COLO668 (cell line): ENCODE measurements around the gene ANAPC2.
A peak's percentile ranks its signal among the peaks of the same experiment; 100 is the strongest.

Experiments
- DNase-seq: peaks from one replicate; lab custom pipeline; 2025; ENCODE audit not compliant: unreplicated experiment; lab: John Stamatoyannopoulos, UW

The ANAPC2 gene

GRCh38 chr9:137130176-137130755 lies 58.1 kb downstream of the ANAPC2 start:
- peak; percentile 59 for DNase-seq

DNA sequence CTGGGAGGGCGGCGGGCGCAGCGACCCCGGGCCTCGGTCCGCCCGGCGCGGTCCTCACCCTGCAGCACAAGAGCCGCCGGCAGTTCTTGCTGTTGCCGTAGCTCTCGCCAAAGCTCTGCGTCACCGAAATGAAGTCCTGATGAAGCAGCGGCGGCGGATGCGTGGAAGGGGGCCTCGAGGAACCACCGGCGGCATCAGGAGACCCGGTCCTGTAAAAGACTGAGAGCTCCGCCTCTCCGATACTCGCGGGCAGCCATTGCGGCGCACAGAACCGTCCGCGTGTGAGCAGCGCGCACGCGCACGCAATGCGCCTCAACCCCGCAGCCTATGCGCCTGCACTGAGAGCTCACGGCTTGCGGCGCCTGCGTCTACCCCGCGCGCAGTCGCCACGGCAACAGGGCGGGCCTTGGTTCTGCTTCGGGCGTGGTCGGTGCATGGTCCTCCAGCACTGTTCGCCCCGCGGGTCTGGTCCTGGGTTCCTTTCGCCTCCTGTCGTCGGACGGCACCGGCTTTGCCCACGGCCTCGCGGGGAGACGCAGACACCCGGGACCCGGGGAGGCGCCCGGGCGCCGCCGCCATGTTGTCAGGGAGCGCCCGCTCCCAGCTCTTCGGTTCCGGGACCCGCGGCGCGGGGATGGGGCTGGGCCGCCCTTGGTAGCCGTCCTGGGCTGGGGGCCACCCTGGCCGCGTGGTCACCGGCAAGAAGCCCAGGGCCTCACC lies 58.7 kb downstream of the ANAPC2 start:
- peak; percentile 95 for DNase-seq

- peak; percentile 28 for DNase-seq
These were observed 59.4 kb downstream of the ANAPC2 start for GRCh38 chr9:137128862-137129455.

GRCh38 chr9:137128158-137128861 lies 60.0 kb downstream of the ANAPC2 start:
- DNase-seq, result no peak

DNA sequence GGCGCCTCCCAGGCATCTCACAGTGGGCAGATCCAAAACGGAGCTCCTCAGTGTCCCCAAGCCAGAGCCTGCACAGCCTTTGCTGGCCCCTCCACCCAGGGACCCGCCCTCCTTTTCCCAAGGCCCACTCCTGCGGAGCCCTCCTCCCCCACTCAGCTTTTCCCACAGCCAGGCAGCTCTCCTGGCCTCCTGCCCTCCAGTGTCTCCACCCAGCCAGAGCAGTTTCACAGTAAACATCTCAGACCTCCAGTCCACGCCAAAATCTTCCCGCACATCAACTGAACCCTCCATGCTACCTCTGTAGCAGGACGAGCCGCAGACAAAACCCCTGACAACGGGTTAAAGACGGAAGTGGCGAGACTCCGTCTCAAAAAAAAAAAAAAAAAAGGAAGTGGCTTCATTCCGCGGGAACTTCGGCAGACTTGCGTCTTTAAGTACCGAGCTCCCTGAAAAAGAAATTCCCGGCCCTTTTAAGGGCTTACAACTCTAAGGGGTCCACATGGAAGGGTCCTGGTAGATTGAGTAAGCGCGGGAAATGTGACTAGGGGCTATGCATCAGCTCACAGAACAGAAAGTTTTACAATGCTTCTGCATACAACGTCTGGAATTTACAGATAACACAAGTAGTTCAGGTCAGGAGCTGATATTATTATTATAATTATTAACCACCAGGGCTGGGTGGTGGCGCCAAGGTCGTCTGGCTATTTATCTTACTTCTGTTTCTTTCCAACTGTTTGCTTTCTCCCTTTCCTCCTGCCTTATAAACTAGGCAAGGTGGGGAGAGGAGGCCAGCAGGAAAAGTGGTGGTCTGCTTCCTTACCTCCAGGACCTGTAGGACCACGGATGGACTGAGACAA lies 60.8 kb downstream of the ANAPC2 start:
- no peak for DNase-seq

DNA sequence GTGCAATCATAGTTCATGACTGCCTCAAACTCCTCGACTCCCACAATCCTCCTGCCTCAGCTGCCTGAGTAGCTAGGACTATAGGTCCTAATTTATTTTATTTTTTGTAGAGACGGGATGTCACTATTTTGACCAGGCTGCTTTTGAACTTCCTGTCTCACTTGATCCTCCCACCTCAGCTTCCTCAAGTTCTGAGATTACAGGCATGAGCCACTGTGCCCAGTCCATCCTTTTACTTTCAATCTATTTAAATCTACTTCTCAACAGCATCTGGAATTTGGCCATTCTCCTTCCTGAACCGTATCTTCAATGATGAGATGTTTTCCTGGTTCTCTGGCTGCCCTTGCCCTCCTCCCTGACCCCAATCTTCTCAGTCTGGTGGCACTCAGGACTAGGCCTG lies 61.6 kb downstream of the ANAPC2 start:
- DNase-seq, result no peak
